ENCODE data around the gene ARL13A.
"Not testable (repeated sequence)": the region's sequence is repeated elsewhere in the genome, so short reads cannot be mapped to it uniquely, and the experiment has no call there.

- not testable (repeated sequence) for TF ChIP-seq REST (IDR thresholded peaks at IDR 0.05; ENCODE audit: borderline replicate concordance in 1 of 2, low read depth in 1 of 2, low read length in 2 of 2); ZNF766 (CRISPR knock-in tag; IDR thresholded peaks at IDR 0.05; ENCODE audit: borderline replicate concordance); GTF3A (CRISPR knock-in tag; conservative IDR thresholded peaks at IDR 0.05); ZNF441 (CRISPR knock-in tag; IDR thresholded peaks at IDR 0.05; ENCODE audit: borderline replicate concordance); YY1 (IDR thresholded peaks at IDR 0.05; ENCODE audit: insufficient read depth, insufficient replicate concordance, low read depth, low read length); ZNF367 (CRISPR knock-in tag; IDR thresholded peaks at IDR 0.05; ENCODE audit: borderline replicate concordance); ZNF616 (CRISPR knock-in tag; IDR thresholded peaks at IDR 0.05; ENCODE audit: low read depth)
These were observed 42.5 kb downstream of the ARL13A start for GRCh38 chrX:101012031-101012430.
